NCI-H1048 (cell line): ENCODE data around the gene ANKRD37.
"Not testable (repeated sequence)": the region's sequence is repeated elsewhere in the genome, so short reads cannot be mapped to it uniquely, and the experiment has no call there.

ENCODE experiments used
- DNase-seq: peaks from one replicate; lab custom pipeline; 2025; lab: John Stamatoyannopoulos, UW

The ANKRD37 gene

GRCh38 chr4:185396724-185397385 is at the start of gene ANKRD37:
Gene ANKRD37, plus strand, starts transcription at chr4:185396841. Its CDS starts 83 bp downstream, at chr4:185396924.
- DNase-seq, result no peak

- no peak for DNase-seq
These were observed 49.6 kb upstream of the ANKRD37 start for GRCh38 chr4:185346975-185347601.

GRCh38 chr4:185351691-185352090 is 45.0 kb upstream of the ANKRD37 start:
- no peak for DNase-seq

GRCh38 chr4:185352202-185352601 is 44.4 kb upstream of the ANKRD37 start:
- no peak for DNase-seq

GRCh38 chr4:185352741-185353140 is 43.9 kb upstream of the ANKRD37 start:
- no peak for DNase-seq

GRCh38 chr4:185357211-185357610 is 39.4 kb upstream of the ANKRD37 start:
- DNase-seq, result no peak

GRCh38 chr4:185357733-185358440 is 38.8 kb upstream of the ANKRD37 start:
- no peak for DNase-seq

- no peak for DNase-seq
These were observed 38.1 kb upstream of the ANKRD37 start for GRCh38 chr4:185358514-185358913.

- DNase-seq, result no peak
These were observed 37.7 kb upstream of the ANKRD37 start for GRCh38 chr4:185358959-185359358.

- DNase-seq, result no peak
These were observed 36.7 kb upstream of the ANKRD37 start for GRCh38 chr4:185359767-185360446.

- DNase-seq, result no peak
These were observed 34.8 kb upstream of the ANKRD37 start for GRCh38 chr4:185361872-185362271.

GRCh38 chr4:185362570-185362969 is 34.1 kb upstream of the ANKRD37 start:
- DNase-seq, result not testable (repeated sequence)

- DNase-seq, result no peak
These were observed 33.4 kb upstream of the ANKRD37 start for GRCh38 chr4:185363251-185363650.

GRCh38 chr4:185364886-185365285 is 31.8 kb upstream of the ANKRD37 start:
- no peak for DNase-seq

GRCh38 chr4:185369731-185370130 is 26.9 kb upstream of the ANKRD37 start:
- DNase-seq, result no peak

GRCh38 chr4:185370268-185370949 is 26.2 kb upstream of the ANKRD37 start:
- no peak for DNase-seq

- no peak for DNase-seq
These were observed 24.9 kb upstream of the ANKRD37 start for GRCh38 chr4:185371702-185372101.

- DNase-seq, result no peak
These were observed 22.6 kb upstream of the ANKRD37 start for GRCh38 chr4:185374027-185374426.

GRCh38 chr4:185374573-185374972 is 22.1 kb upstream of the ANKRD37 start:
- no peak for DNase-seq

GRCh38 chr4:185378264-185378663 is 18.4 kb upstream of the ANKRD37 start:
- DNase-seq, result no peak

- no peak for DNase-seq
These were observed 17.0 kb upstream of the ANKRD37 start for GRCh38 chr4:185379326-185380295.
